ENCODE data around the gene UTP18.
A peak's percentile ranks its signal among the peaks of the same experiment; 100 is the strongest.
"Not testable (repeated sequence)": the region's sequence is repeated elsewhere in the genome, so short reads cannot be mapped to it uniquely, and the experiment has no call there.

The UTP18 gene

DNA sequence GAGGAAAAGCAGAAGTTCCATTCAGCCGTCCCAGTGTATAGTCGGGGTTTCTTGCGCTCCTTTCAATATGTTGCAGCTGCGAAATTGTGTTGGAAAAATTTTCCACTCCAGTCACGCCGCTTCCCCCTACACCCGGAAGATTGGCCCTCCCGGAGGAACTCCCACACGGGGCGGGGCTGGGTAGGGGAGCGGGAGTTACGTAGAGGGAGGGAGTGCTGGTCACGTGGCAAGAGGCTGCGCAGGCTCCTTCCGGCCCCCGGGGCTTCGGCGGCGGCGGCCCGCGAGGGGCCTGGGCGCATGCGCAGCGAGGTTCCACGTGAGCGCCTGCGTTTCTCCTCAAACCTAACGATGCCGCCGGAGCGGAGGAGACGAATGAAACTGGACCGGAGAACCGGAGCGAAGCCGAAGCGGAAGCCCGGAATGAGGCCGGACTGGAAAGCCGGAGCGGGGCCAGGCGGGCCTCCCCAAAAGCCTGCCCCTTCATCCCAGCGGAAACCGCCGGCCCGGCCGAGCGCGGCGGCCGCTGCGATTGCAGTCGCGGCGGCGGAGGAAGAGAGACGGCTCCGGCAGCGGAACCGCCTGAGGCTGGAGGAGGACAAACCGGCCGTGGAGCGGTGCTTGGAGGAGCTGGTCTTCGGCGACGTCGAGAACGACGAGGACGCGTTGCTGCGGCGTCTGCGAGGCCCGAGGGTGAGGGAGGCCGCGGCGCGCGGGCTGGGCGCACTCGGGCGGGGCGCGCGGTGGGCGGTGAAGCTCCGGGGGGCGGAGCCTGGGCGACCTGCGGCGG lies at the start of gene UTP18:
Gene UTP18, plus strand, starts transcription at position 310 of the 787 bp plus-strand sequence. Its CDS starts 39 bp downstream, at position 349.
- H3K4me3 ChIP-seq (ENCODE audit: low read length) = peak within 1 kb of the TSS; percentile 78
- TF ChIP-seq, protein P1, sequence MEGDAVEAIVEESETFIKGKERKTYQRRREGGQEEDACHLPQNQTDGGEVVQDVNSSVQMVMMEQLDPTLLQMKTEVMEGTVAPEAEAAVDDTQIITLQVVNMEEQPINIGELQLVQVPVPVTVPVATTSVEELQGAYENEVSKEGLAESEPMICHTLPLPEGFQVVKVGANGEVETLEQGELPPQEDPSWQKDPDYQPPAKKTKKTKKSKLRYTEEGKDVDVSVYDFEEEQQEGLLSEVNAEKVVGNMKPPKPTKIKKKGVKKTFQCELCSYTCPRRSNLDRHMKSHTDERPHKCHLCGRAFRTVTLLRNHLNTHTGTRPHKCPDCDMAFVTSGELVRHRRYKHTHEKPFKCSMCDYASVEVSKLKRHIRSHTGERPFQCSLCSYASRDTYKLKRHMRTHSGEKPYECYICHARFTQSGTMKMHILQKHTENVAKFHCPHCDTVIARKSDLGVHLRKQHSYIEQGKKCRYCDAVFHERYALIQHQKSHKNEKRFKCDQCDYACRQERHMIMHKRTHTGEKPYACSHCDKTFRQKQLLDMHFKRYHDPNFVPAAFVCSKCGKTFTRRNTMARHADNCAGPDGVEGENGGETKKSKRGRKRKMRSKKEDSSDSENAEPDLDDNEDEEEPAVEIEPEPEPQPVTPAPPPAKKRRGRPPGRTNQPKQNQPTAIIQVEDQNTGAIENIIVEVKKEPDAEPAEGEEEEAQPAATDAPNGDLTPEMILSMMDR (IDR thresholded peaks at IDR 0.05; ENCODE audit: insufficient read depth, low read depth, low read length, missing control alignments) = no peak
- peak; percentile 98 for DNase-seq (ENCODE audit: low read depth)

DNA sequence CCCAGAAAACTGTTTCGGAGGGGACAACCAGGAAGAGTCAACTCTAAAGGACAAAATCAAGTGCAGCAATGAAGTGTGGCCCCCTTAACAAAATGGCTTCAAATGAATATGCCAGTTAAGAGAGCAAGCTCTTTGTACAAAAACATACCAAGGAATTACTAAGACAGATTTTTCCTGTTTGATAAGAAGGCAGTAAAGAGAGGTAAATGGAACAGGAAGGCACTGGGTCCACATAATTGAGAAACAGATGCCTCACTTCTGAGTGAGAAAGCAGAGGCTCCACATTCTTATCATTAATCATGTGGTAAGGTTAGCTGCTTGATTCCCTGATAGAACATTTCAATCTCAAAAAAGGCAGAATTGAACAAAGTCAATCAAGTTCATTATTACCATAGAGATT lies 45.4 kb upstream of the UTP18 start:
- H3K4me3 ChIP-seq (ENCODE audit: low read length) = no peak overlapping the region
- TF ChIP-seq, protein P1 (IDR thresholded peaks at IDR 0.05; ENCODE audit: insufficient read depth, low read depth, low read length, missing control alignments) = no peak
- DNase-seq (ENCODE audit: low read depth) = no peak

DNA sequence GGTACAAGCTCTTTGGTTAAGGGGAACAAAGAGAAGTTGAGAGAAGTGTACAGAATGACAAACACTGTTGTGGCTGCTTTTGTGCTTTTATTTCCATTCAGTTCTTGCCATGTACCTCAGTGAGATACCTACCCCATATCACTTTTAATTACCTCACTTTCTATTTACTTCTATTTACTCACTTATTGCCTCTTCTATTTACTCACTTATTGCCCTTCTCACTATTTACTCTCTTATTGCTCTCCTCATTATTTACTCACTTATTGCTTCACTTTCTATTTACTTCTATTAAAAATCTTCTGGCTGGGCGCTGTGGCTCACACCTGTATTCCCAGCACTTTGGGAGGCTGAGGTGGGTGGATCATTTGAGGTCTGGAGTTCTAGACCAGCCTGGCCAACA lies 42.4 kb upstream of the UTP18 start:
- H3K4me3 ChIP-seq (ENCODE audit: low read length) = no peak overlapping the region
- TF ChIP-seq, protein P1 (IDR thresholded peaks at IDR 0.05; ENCODE audit: insufficient read depth, low read depth, low read length, missing control alignments) = no peak
- DNase-seq (ENCODE audit: low read depth) = no peak

DNA sequence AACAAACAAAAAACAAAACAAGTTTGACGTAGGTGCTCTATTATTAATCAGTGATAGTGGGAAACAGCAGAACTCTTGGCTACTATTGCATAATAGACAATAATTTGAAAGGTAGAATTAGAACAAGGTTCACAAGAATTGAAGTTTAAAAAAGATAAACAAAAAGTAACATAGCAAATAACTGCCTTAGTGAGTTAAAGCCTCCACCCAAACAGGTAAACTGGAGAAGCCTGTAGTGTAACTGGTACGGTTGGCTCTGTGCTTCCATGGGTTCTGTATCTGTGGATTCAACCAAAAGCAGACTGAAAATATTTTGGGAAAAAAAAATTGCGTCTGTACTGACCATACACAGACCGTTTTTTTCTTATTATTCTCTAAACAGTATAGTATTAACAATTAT lies 39.0 kb upstream of the UTP18 start:
- TF ChIP-seq, protein P1 (IDR thresholded peaks at IDR 0.05; ENCODE audit: insufficient read depth, low read depth, low read length, missing control alignments) = no peak
- H3K4me3 ChIP-seq (ENCODE audit: low read length) = no peak overlapping the region
- no peak for DNase-seq (ENCODE audit: low read depth)

DNA sequence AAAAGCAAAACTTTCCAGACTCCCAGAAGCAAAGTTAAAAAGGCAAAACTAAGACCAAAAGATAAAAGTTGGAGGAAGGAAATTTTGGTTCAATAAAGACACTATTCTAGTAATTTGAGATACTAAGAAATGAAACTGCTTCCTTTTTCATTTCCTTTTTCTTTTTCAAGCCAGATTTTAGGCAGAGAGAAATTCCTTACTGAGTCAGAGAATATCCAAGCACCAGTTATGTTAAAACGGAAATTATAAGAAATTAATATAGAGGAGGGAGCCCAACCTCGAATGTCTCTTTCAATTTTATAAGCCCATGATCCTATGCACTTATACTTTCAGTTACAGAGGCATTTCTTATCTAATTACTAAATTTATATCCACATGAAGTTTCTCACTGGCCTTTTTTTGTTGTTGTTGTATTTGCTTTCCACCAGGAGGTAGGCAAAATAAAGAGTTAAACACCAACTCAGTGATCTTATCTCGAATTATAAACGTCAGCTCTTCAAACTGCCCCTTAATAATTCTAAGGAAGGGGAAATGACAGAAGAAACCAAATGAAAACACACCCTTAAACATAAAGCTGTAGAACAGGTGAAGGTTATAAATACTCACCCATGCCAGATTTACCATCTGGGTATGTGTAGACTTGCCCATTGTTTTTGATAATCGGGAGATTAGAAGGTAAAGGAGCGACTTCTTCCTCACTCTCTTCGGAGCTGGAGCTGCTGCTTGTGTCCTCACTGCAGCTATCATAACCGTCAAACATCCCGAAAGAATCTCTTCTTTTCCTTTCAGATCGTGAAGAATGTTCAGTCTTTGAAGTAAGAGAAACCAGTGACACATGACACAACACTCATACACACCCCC lies 35.7 kb upstream of the UTP18 start:
- no peak overlapping the region for H3K4me3 ChIP-seq (ENCODE audit: low read length)
- DNase-seq (ENCODE audit: low read depth) = no peak
- TF ChIP-seq, protein P1 (IDR thresholded peaks at IDR 0.05; ENCODE audit: insufficient read depth, low read depth, low read length, missing control alignments) = no peak

DNA sequence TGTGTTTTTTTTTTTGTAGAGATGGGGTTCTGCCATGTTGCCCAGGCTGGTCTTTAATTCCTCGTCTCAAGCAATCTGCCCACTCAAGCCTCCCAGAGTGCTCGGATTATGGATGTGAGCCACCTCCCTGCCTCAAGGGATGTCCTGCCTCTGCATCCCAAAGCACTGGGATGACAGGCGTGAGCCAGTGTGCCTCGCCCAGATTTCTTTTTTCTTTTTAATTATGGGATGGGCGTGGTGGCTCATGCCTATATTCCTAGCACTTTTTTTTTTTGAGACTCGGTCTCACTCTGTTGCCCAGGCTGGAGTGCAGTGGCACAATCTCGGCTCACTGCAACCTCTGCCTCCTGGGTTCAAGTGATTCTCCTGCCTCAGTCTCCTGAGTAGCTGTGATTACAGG lies 34.8 kb upstream of the UTP18 start:
- DNase-seq (ENCODE audit: low read depth); H3K4me3 ChIP-seq (ENCODE audit: low read length): not testable (repeated sequence)

DNA sequence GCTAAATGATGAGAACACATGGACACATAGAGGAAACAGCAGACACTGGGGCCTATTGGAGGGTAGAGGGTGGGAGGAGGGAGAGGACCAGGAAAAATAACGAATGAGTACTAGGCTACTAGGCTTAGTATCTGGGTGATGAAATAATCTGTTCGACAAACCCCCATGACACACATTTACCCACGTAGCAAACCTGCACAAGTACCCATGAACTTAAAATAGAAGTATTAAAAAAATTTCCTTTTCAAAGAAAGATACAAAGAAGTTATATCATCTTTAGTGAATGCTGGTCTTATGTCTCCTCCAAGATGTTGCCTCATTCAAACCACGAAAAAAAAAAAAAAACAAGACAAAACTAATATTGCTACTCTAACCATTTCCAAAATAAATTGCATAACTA lies 32.2 kb upstream of the UTP18 start:
- H3K4me3 ChIP-seq (ENCODE audit: low read length) = no peak overlapping the region
- peak; percentile 43 for DNase-seq (ENCODE audit: low read depth)

More for the DNA sequence above, 32.2 kb upstream of the UTP18 start:
- TF ChIP-seq, protein P1 (IDR thresholded peaks at IDR 0.05; ENCODE audit: insufficient read depth, low read depth, low read length, missing control alignments) = no peak

All from epithelial cell of esophagus (primary cell).